ENCODE results near the gene KCNQ5.

The KCNQ5 gene

GRCh38 chr6:73000460-73000859 is 378.6 kb downstream of the KCNQ5 start:
- DNase-seq (ENCODE audit: low read depth, low spot score), result no peak

DNA sequence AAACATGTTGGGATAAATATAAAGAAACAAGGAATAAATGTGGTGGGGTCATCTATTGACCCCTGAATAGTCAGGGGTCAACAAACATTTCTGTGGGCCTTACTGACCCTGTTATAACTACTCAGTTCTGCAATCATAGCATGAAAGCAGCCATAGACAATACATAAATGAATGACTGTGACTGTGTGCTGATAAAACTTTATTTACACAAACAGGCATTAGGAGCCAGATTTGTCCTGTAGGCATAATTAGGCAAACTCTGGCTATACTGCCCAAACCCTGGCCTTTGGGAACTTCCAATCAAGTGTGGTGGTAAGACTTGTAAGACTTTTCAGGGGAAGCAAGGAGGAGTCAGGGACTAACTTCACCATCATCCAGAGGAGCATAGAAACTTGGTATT is 380.7 kb downstream of the KCNQ5 start:
- DNase-seq (ENCODE audit: low read depth, low spot score), result no peak

DNA sequence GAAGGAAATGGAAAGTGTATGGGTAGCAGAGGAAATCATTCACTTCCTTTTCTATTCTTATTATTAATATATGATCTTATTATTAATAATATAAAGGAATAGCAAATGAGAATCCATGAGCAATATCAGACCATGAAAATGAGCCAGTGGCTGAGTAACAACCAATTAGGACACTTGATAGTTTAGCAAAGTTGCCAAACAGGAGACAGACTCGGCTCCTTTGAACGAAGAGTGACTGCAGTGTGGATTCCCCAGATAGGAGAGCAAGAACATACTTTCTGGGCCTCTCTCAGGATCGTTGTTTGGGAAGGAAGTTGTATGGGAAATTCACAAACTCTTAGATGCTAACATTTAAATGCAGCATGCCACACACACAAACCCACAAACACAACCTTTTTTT is 381.4 kb downstream of the KCNQ5 start:
- DNase-seq (ENCODE audit: low read depth, low spot score), result no peak

GRCh38 chr6:73004231-73004630 is 382.4 kb downstream of the KCNQ5 start:
- DNase-seq (ENCODE audit: low read depth, low spot score), result no peak

DNA sequence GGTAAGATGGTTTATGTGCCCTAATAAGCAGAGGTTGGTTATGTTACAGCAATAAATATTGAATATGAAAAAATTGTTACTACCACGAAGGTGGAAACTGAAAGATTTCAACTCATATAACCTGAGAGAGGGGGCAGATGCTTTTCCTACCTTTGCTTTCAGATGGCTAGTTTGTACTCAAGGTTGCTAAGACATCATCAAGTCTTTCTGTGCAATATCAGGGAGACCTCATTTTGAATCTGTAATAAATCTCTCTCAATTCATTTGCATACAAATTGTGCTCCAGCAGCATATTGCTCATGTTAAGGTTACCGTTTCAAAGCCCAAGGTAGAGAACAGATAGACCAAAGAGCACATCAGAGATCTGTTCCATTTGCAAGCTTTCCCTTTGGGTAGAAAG is 383.0 kb downstream of the KCNQ5 start:
- no peak for DNase-seq (ENCODE audit: low read depth, low spot score)

DNA sequence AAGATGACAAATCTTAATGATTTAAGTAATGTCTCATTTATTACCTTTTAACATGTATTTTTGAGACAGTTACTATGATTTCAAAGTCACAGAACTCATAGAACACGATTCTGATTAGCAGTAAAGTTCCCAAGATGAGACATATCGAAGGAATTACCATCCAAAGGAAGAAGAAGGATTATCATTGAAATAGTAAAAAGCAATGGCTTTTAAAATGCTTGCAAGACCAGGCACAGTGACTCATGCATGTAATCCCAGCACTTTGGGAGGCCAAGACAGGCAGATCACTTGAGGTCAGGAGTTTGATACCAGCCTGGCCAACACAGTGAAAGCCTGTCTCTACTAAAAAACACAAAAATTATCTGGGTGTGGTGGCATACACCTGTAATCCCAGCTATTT is 384.3 kb downstream of the KCNQ5 start:
- no peak for DNase-seq (ENCODE audit: low read depth, low spot score)

DNA sequence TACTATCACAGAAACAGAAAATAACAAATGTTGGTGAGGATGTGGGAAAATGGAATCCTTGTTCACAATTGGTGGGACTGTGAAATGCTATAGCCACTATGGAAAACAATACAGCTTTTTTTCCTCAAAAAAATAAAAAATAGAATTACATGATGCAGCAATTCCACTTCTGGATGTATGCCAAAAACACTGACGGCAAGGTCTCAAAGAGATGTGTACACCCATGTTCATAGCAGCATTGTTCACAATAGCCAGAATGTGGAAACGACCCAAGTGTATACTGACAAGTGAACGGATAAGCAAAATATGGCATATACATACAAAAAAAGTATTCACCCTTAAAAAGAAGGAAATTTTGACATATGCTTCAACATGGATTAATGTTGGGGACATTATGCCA is 390.1 kb downstream of the KCNQ5 start:
- no peak for DNase-seq (ENCODE audit: low read depth, low spot score)

DNA sequence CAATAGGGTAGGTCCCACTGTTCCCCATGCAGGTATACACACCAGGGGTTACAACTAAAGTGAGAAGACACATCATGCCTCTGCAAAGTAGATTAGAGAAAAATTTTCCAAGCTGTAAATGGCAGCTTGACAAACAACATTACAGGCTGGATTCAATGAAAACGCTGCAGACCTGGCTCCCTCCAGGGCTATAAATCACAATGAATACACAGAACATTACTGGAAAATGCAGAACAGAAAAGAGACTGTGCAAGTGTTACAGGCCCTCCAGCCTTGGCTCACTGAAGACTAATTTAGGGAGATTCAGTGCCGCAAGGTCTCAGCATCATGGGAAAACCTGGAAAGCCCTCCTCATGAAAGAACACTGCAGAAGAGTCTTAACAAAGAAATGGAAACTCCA is 395.6 kb downstream of the KCNQ5 start:
- DNase-seq (ENCODE audit: low read depth, low spot score), result no peak

GRCh38 chr6:73024598-73024997 is 402.7 kb downstream of the KCNQ5 start:
- no peak for DNase-seq (ENCODE audit: low read depth, low spot score)

- DNase-seq (ENCODE audit: low read depth, low spot score), result no peak
These were observed 405.8 kb downstream of the KCNQ5 start for GRCh38 chr6:73027691-73028090.

GRCh38 chr6:73028124-73028766 is 406.4 kb downstream of the KCNQ5 start:
- peak; percentile 5 for DNase-seq (ENCODE audit: low read depth, low spot score)

DNA sequence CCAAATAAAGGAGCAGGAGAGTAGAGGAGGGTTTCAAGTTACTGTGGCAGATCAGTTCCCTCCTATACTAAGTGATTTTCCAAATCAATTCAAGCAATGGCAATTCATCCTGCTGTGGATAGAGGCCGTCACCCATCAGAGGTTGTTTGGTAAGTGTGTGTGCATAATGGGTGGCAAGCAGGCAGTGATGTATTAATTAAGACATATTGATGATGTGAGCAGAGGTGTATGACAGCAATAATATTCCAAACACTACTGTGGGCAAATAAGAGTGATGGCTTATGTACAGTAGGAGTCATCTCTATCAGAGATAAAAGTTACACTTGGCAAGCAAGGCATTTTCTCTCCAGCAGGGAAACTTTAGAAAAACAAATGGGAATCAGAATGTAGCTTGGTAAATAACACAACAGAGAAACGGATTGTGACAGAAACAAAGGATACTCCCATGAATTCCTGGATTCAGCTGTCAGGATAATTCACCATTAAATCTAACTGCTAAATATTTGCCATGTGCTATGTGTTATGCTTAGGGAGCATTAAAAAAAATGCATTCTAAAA is 407.1 kb downstream of the KCNQ5 start:
- DNase-seq (ENCODE audit: low read depth, low spot score), result no peak

GRCh38 chr6:73030257-73030656 is 408.4 kb downstream of the KCNQ5 start:
- no peak for DNase-seq (ENCODE audit: low read depth, low spot score)

DNA sequence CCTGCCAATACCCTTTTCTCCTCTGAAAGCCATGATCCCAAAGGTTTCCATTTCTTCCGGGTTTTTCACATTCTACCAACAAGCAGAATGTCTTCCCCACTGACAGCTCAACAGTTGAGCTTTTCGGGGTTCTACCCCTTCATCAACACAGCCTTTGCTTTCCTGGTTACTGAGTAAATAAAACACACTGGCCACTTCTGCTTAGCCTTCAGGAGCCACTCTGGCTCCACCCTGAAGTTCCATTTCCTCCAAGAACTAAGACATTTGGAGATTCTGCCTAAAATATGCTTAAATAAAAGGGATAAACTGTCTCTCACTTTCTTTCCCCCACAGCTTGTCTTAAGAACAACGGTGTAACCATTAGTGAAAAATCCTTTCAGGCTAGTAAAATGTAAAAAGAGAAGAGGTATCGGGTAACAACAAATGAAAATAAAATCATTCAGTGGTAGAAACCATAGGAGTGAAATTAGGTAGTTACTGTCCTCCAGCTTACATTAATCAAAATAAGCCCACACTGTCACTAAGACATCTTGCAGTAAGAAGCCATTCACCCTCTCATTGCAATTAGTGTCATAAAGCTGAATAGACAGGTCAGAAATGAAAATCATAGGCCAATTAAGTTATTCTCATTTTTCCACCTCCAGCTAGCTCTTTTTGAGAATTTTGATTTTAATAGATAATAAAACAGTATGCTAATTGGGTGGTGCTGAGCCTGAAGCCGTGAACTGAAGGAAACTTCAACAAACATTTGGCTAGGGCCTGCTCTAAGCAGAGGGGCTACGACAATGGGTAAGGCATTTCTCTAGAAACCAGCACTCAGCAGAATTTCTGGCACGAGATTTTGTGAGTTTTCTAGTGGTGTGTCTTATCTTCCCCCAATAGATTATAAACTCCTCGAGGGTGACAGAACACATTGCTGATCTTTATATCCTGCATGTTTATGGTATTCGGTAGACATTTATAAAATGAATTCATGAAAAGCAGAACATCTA is 409.2 kb downstream of the KCNQ5 start:
- DNase-seq (ENCODE audit: low read depth, low spot score), result no peak

DNA sequence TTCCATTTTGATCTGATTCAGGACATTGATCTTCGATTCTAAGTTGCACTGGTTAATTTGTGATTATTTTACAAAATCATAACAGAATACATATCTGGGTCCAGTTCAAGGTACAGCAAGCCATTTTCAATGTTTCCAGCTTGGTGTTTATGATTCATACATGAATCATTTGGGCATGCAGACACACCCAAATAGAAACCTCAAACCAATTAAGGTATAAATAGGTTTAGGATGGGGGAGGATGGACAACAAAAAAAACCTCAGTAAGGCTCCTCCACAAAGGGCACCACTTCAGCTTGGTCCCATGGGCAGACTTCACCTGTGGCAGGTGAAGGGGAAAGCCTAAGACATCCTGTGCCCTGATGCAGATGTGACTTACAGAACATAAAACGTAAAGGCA is 410.7 kb downstream of the KCNQ5 start:
- DNase-seq (ENCODE audit: low read depth, low spot score), result no peak

GRCh38 chr6:73036689-73037088 is 414.8 kb downstream of the KCNQ5 start:
- DNase-seq (ENCODE audit: low read depth, low spot score), result no peak

DNA sequence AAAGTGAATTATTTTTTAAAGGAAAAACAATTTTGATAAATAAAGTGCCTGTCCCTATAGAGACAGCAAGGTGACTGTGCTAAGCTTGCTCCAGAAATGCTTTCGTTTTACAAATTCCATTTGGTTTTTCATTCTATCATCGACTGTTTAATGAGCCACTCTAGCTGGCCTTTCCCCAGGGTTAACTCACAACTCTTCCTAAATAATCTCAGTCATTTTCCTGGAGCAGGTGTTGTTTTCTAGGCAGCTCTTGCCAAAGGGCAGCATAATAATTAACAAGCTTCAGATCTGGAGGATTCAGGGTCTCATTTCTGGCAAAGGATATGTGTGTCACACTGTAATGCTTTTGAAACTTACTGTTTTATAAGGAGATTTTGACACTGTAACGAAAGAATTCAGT is 419.2 kb downstream of the KCNQ5 start:
- no peak for DNase-seq (ENCODE audit: low read depth, low spot score)

DNA sequence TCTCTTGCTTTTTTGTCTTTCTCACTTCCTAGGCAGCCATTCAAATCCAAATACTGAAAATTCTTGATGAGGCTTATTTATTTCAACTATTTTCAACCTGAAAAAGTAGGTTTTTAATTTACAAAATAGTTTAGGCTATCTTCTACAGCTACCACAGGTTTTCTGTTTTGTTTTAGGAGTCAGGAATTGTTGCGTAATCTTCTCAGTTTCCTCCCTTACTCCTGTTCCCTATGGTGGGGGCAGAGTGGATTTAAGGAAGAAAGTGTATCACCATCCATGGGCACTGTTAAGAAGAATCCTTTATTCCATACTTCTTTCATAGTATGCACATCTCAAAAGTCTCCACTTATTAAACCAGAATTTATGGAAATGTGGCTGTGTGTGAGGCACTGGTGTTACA is 421.0 kb downstream of the KCNQ5 start:
- DNase-seq (ENCODE audit: low read depth, low spot score), result no peak

DNA sequence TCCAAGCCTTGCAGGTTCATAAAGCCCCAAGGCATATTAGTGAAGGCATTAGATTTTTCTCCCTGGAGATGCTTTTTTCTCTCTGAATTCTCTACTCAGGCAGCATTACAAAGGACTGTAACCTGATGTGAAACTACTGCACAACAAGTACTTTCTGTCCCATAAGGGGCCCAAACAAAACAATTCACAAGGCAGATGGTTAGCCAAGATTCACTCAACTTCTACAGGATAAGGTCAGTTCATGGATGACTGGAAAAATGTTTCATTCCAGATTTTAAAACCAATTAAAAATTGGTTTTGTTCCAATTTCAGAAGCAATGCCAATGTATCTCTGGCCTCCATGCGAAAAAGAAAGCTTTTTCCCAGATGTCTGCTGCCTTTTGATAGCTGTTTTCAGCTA is 421.6 kb downstream of the KCNQ5 start:
- no peak for DNase-seq (ENCODE audit: low read depth, low spot score)

- no peak for DNase-seq (ENCODE audit: low read depth, low spot score)
These were observed 423.7 kb downstream of the KCNQ5 start for GRCh38 chr6:73045609-73046008.

- DNase-seq (ENCODE audit: low read depth, low spot score), result no peak
These were observed 425.9 kb downstream of the KCNQ5 start for GRCh38 chr6:73047801-73048200.

DNA sequence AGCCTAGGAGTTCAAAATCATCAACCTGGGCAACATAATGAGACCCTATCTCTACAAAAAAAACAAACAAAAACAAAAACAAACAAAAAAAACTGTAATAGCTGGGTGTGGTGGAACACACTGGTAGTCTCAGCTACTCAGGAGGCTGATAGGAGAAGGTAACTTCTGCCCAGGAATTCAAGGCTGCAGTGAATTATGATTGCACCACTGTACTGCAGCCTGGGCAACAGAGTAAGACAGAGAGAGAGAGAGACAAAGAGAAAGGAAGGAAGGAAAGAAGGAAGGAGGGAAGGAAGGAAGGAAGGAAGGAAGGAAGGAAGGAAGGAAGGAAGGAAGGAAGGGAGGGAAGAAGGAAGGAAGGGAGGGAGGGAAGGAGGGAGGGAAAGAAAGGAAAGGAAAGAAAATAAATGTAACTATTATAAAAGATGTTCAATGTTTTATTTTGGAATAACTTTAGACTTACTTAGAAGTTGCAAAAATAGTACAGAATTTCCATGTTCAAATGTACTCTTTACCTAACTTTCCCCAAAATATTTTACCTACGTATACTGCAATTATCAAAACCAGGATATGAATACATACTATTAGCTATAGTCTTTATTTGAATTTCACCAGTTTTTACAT is 428.2 kb downstream of the KCNQ5 start:
- no peak for DNase-seq (ENCODE audit: low read depth, low spot score)
